Brain pericyte (primary cell): Measurements from ENCODE around the gene ITGA1.

Experiments
- DNase-seq: peaks from one replicate; pipeline ENCODE4 v3.0.0-alpha.2; 2012; ENCODE audit warnings: low read depth, low spot score

ITGA1 gene

GRCh38 chr5:52896534-52897237, 109.0 kb downstream of the ITGA1 start:
- peak; percentile 29 for DNase-seq

GRCh38 chr5:52897238-52897614, 109.5 kb downstream of the ITGA1 start:
- no peak for DNase-seq

- DNase-seq = no peak
Observed at GRCh38 chr5:52898961-52899680, 111.4 kb downstream of the ITGA1 start.

- DNase-seq = no peak
Observed at GRCh38 chr5:52903142-52903541, 115.4 kb downstream of the ITGA1 start.

GRCh38 chr5:52906343-52906742, 118.6 kb downstream of the ITGA1 start:
- DNase-seq = no peak

GRCh38 chr5:52906845-52907244, 119.1 kb downstream of the ITGA1 start:
- DNase-seq = no peak

GRCh38 chr5:52909192-52909591, 121.5 kb downstream of the ITGA1 start:
- DNase-seq = no peak

- DNase-seq = no peak
Observed at GRCh38 chr5:52910071-52910470, 122.4 kb downstream of the ITGA1 start.

- DNase-seq = peak; percentile 59
Observed at GRCh38 chr5:52915176-52915875, 127.6 kb downstream of the ITGA1 start.

GRCh38 chr5:52920929-52921328, 133.2 kb downstream of the ITGA1 start:
- DNase-seq = no peak

- DNase-seq = peak; percentile 69
Observed at GRCh38 chr5:52922384-52922783, 134.7 kb downstream of the ITGA1 start.

- no peak for DNase-seq
Observed at GRCh38 chr5:52924456-52924855, 136.7 kb downstream of the ITGA1 start.

- no peak for DNase-seq
Observed at GRCh38 chr5:52925001-52925400, 137.3 kb downstream of the ITGA1 start.

- DNase-seq = no peak
Observed at GRCh38 chr5:52928689-52929088, 141.0 kb downstream of the ITGA1 start.

- DNase-seq = no peak
Observed at GRCh38 chr5:52938226-52938625, 150.5 kb downstream of the ITGA1 start.

GRCh38 chr5:52943285-52943684, 155.6 kb downstream of the ITGA1 start:
- DNase-seq = no peak

GRCh38 chr5:52943808-52944207, 156.1 kb downstream of the ITGA1 start:
- DNase-seq = no peak

GRCh38 chr5:52945040-52945439, 157.3 kb downstream of the ITGA1 start:
- no peak for DNase-seq

GRCh38 chr5:52947208-52947607, 159.5 kb downstream of the ITGA1 start:
- DNase-seq = no peak

GRCh38 chr5:52947851-52948250, 160.1 kb downstream of the ITGA1 start:
- no peak for DNase-seq

GRCh38 chr5:52948418-52949076, 160.8 kb downstream of the ITGA1 start:
- peak; percentile 66 for DNase-seq

GRCh38 chr5:52950686-52951085, 163.0 kb downstream of the ITGA1 start:
- DNase-seq = no peak
